HUES64 (cell line): ENCODE measurements around the gene SPTBN4.
"Not testable (repeated sequence)": the region's sequence is repeated elsewhere in the genome, so short reads cannot be mapped to it uniquely, and the experiment has no call there.

ENCODE experiments used
- H3K27ac ChIP-seq: 2 replicates; pipeline ENCODE4 v1.7.0; 2013; ENCODE audit warnings: low read depth, low read length, inconsistent platforms
- H3K27me3 ChIP-seq: 2 replicates; pipeline ENCODE4 v1.6.1; 2013; ENCODE audit warnings: mild to moderate bottlenecking, low read length; ENCODE audit not compliant: insufficient read depth
- H3K36me3 ChIP-seq: 2 replicates; pipeline ENCODE4 v1.6.1; 2013; ENCODE audit warnings: mild to moderate bottlenecking, low read length; ENCODE audit not compliant: insufficient read depth
- H3K4me1 ChIP-seq: 2 replicates; pipeline ENCODE4 v1.6.1; 2013; ENCODE audit warnings: mild to moderate bottlenecking, low read length, moderate library complexity; ENCODE audit not compliant: insufficient read depth
- H3K4me3 ChIP-seq: 2 replicates; pipeline ENCODE4 v1.5.1; 2013; ENCODE audit warnings: mild to moderate bottlenecking, low read length, moderate library complexity
- H3K9ac ChIP-seq: 2 replicates; pipeline ENCODE4 v1.6.1; 2013; ENCODE audit warnings: mild to moderate bottlenecking, low read depth, low read length
- H3K9me3 ChIP-seq: 2 replicates; pipeline ENCODE4 v1.6.1; 2013; ENCODE audit warnings: low read depth, low read length; ENCODE audit not compliant: insufficient read depth
- WGBS: fragments of 150-250, 120-280 bp; methylation state at CpG from one replicate; pipeline ENCODE4 v1.1.7; 2013; ENCODE audit warnings: missing lambda C conversion rate; 5-methylcytosine and 5-hydroxymethylcytosine counted together

Gene SPTBN4

DNA sequence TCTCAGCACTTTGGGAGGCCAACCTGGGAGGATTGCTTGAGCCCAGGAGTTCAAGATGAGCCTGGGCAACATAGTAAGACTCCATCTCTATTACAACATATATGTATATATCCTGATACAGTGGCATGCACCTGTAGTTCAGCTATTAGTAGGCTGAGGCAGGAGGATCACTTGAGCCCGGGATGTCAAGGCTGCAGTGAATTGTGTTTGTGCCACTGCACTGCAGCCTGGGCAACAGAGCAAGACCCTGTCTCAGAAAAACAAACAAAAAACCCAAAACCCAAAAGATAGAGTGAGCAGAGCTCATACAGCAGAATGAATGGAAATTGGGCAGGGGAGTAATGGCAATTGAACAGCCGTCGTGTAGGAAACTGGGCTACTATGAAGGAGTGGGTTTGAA, 92.6 kb downstream of the SPTBN4 start:
- WGBS: 67% methylated on average over 3 of the region's 3 CpGs
- peaks cover 35% of the 10 kb centered on the region for H3K27me3 ChIP-seq
- no peaks in the 10 kb centered on the region for H3K4me1 ChIP-seq

DNA sequence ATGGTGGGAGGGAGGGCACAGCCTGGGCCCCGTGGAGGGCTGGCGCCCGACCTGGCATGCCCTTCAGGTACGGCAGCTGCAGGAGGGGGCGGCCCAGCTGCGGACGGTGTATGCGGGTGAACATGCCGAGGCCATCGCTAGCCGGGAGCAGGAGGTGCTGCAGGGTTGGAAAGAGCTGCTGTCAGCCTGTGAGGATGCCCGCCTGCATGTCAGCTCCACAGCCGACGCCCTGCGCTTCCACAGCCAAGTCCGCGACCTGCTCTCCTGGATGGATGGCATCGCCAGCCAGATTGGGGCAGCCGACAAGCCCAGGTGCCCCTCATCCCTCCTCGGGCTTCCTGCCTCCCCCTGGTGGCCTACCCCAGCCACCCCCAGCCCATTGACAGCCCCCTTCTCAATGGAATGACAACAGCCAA, 93.3 kb downstream of the SPTBN4 start:
- no peaks in the 10 kb centered on the region for H3K36me3 ChIP-seq
- peaks cover 33% of the 10 kb centered on the region for H3K27me3 ChIP-seq
- no peaks in the 10 kb centered on the region for H3K4me1 ChIP-seq
- no peak overlapping the region for H3K4me3 ChIP-seq
- 77% methylated on average over 20 of the region's 20 CpGs for WGBS
- no peak overlapping the region for H3K27ac ChIP-seq
- no peaks in the 10 kb centered on the region for H3K9me3 ChIP-seq
- no peak overlapping the region for H3K9ac ChIP-seq

More for the DNA sequence above, 92.6 kb downstream of the SPTBN4 start:
- no peaks in the 10 kb centered on the region for H3K36me3 ChIP-seq
- no peak overlapping the region for H3K9ac ChIP-seq
- H3K4me3 ChIP-seq: no peak overlapping the region
- H3K27ac ChIP-seq: no peak overlapping the region
- H3K9me3 ChIP-seq: no peaks in the 10 kb centered on the region

DNA sequence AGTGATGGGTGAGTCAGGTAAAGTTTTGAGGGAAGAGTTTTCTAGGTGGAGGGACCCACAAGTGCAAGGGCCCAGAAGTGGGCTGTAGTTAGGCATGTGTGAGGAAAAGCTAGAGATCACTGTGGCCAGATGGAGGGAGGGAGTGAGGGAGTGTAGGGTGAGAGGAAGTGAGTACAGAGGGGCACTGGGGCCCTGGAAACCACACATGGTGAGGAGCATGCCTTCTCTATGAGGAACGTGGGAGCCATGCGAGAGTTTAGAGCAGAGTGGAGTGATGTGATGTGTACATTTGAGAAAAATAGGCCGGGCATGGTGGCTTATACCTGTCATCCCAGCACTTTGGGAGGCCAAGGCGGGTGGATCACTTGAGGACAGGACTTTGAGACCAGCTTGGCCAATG, 95.1 kb downstream of the SPTBN4 start:
- H3K9me3 ChIP-seq: no peaks in the 10 kb centered on the region
- no peaks in the 10 kb centered on the region for H3K4me1 ChIP-seq
- 75% methylated on average over 4 of the region's 4 CpGs for WGBS
- H3K4me3 ChIP-seq: no peak overlapping the region
- no peaks in the 10 kb centered on the region for H3K36me3 ChIP-seq
- H3K27ac ChIP-seq: no peak overlapping the region
- H3K9ac ChIP-seq: no peak overlapping the region
- H3K27me3 ChIP-seq: peaks cover 39% of the 10 kb centered on the region

DNA sequence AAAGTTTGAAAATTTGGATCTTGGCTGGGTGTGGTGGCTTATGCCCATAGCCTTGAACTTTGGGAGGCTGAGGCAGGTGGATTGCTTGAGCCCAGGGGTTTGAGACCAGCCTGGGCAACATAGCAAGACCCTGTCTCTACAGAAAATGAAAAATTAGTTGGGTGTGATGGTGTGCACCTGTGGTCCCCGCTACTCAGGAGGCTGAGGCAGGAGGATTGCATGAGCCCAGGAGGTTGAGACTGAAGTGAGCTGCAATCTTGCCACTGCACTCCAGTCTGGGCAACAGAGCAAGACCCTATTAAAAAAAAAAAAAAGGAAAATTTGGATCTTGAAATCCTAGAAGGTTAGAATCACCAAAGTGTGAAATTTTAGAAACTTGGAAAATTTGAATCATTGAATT, 97.7 kb downstream of the SPTBN4 start:
- H3K9ac ChIP-seq, H3K36me3 ChIP-seq, H3K4me1 ChIP-seq, H3K9me3 ChIP-seq, H3K27ac ChIP-seq, H3K4me3 ChIP-seq: not testable (repeated sequence)
- 87% methylated on average over 1 of the region's 1 CpG for WGBS
- H3K27me3 ChIP-seq: peaks cover 64% of the 10 kb centered on the region

DNA sequence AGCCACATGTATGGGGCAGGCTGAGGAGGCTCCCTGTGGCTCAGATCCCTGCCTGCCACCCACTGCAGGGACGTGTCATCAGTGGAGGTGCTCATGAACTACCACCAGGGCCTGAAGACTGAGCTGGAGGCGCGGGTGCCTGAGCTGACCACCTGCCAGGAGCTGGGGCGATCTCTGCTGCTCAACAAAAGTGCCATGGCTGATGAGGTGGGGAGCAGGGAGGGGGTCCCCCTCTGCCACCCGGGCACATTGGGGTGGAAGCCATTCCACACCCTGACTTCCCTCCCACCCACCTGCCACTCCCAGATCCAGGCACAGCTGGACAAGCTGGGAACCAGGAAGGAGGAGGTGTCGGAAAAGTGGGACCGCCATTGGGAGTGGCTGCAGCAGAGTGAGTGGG, 98.6 kb downstream of the SPTBN4 start:
- H3K36me3 ChIP-seq: no peaks in the 10 kb centered on the region
- no peak overlapping the region for H3K4me3 ChIP-seq
- peaks cover 67% of the 10 kb centered on the region for H3K27me3 ChIP-seq
- no peak overlapping the region for H3K27ac ChIP-seq
- peaks cover 4% of the 10 kb centered on the region; the same call in 1 of the 2 replicates for H3K4me1 ChIP-seq
- WGBS: 88% methylated on average over 6 of the region's 7 CpGs
- no peaks in the 10 kb centered on the region for H3K9me3 ChIP-seq
- H3K9ac ChIP-seq: no peak overlapping the region

DNA sequence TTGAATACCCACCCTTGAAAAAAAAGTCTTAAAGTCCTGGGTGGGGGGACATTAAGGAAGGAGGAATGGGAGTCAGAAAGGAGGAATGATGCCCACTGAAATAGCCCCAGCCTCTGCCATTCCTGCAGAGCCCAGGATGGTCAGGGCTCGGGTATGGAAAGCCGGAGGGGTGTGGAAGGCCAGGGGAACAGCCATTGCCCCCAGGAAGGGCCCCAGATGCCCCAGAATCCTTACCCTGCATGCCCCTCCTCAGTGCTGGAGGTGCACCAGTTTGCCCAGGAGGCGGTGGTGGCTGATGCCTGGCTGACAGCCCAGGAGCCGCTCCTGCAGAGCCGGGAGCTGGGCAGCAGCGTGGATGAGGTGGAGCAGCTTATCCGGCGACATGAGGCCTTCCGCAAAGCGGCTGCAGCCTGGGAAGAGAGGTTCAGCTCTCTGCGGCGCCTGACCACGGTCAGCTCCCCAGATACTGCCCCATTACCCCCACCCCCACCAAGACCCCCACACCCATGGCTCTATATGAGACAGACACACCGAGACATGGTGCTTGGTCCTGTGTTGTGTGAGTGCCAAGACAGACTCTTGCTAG, 99.2 kb downstream of the SPTBN4 start:
- WGBS: 87% methylated on average over 12 of the region's 14 CpGs
- H3K9me3 ChIP-seq: no peaks in the 10 kb centered on the region
- no peak overlapping the region for H3K27ac ChIP-seq
- no peaks in the 10 kb centered on the region for H3K36me3 ChIP-seq
- H3K27me3 ChIP-seq: peaks cover 67% of the 10 kb centered on the region
- H3K4me1 ChIP-seq: peaks cover 4% of the 10 kb centered on the region; the same call in 1 of the 2 replicates
- no peak overlapping the region for H3K9ac ChIP-seq
- no peak overlapping the region for H3K4me3 ChIP-seq

DNA sequence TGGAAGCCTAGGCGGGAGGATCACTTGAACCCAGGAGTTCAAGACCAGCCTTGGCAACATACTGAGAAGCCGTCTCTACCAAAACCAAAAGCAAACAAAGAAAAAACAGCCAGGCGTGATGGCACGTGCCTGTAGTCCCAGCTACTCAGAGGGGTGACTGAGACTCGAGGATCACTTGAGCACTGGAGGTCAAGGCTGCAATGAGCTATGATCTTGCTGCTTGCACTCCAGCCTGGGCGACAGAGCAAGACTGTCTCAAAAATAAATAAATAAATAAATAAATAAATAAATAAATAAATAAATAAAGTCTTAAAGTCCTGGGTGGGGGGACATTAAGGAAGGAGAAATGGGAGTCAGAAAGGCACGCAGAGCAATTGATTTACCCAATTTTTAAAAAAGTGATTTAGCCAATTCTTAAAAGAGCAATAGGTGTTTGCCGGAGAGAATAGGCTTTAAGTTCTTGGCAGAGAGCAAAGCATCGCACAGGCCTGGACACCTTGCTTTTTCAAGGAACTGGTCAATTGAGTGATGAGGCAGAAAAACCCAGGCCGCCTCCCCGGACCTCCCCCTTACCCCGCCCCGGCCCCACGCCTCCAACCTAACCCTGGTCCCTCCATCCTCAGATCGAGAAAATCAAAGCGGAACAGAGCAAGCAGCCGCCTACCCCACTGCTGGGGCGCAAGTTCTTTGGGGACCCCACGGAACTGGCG, 100.4 kb downstream of the SPTBN4 start:
- 39% methylated on average over 19 of the region's 20 CpGs for whole genome bisulfite sequencing
- Histone ChIP-seq H3K9ac (peak overlapping the region; percentile 3; the same call in 1 of the 2 replicates), H3K9me3 (no peaks in the 10 kb centered on the region), H3K4me1 (peaks cover 4% of the 10 kb centered on the region; the same call in 1 of the 2 replicates), H3K36me3 (no peaks in the 10 kb centered on the region), H3K27ac (no peak overlapping the region), H3K4me3 (peak overlapping the region; percentile 54), H3K27me3 (peaks cover 67% of the 10 kb centered on the region)

DNA sequence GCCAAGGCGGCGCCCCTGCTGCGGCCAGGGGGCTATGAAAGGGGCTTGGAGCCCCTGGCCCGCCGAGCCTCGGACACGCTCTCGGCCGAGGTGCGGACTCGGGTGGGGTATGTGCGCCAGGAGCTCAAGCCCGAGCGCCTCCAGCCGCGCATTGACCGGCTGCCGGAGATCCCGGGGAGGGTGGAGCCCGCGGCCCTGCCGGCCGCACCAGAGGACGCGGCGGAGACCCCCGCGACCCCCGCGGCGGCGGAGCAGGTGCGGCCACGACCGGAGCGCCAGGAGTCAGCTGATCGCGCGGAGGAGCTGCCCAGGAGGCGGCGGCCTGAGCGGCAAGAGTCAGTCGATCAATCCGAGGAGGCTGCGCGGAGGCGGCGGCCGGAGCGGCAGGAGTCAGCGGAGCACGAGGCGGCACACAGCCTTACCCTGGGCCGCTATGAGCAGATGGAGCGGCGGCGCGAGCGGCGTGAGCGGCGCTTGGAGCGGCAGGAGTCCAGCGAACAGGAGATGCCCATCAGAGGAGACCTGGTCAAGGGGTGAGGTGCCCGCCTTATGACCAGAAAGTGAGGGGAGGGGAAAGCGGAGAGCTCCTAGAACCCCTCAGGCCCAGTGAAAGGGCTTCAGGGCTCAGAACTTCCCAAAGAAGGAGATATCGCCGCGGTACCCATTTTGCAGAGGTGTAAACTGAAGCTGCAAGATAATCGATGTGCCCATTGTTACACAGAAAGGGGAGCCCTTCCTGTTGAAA, 101.1 kb downstream of the SPTBN4 start:
- Histone ChIP-seq H3K27ac (no peak overlapping the region), H3K27me3 (peaks cover 67% of the 10 kb centered on the region), H3K9me3 (no peaks in the 10 kb centered on the region), H3K9ac (peak overlapping the region; percentile 3; the same call in 1 of the 2 replicates), H3K4me1 (peaks cover 4% of the 10 kb centered on the region; the same call in 1 of the 2 replicates), H3K36me3 (no peaks in the 10 kb centered on the region), H3K4me3 (peak overlapping the region; percentile 54)
- WGBS: 6% methylated on average over 70 of the region's 70 CpGs

DNA sequence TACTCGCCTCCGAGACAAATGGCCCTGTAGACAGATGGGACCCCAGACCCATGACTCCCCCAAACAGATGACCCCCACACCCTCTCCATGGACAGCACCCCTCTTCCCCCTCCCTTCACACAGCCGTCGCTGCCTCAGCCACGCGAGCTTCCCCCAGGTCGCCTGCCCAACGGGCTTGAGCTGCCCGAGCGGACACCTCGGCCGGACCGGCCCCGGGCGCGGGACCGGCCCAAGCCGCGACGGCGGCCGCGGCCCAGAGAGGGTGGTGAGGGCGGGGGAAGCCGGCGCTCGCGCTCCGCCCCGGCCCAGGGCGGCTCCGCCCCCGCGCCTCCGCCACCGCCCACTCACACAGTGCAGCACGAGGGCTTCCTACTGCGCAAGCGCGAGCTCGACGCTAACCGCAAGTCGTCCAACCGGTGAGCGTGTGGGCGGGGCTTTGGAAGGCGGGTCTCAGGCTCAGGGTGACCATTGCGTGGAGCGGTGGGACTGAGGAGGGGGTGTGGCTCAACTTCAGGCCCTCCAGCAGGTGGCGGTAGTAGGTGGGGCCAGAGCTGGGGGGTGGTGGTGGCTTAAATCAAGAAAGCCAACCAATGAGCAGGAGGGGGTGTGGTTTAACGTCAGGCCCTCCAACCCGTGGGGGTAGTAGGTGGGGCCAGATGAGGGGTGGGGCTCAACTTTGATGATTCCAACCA, 103.7 kb downstream of the SPTBN4 start:
- WGBS: 1% methylated on average over 53 of the region's 53 CpGs
- Histone ChIP-seq H3K4me3 (peak overlapping the region; percentile 47), H3K9ac (0 out of 2 replicates have a peak overlapping the region, but pooled peaks have one; percentile 42), H3K9me3 (no peaks in the 10 kb centered on the region), H3K27ac (no peak overlapping the region), H3K27me3 (peaks cover 49% of the 10 kb centered on the region), H3K4me1 (peaks cover 4% of the 10 kb centered on the region; the same call in 1 of the 2 replicates), H3K36me3 (no peaks in the 10 kb centered on the region)

DNA sequence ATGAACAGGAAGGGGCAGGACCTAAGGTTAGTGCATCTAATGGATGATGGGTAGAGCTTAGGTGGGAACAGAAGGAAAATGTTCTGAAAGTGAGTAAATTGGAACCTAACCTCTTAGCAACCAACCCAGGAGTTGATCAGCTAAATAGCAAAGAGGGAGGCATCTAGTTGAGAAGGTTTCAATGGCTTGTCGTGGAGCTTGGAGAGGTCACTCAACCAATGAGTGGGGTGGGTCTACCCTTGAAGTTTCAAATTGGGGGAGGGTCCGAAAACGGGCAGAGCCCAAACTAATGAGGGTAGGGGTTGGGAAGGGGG, 104.2 kb downstream of the SPTBN4 start:
- Histone ChIP-seq H3K27me3 (peaks cover 44% of the 10 kb centered on the region), H3K4me1 (peaks cover 4% of the 10 kb centered on the region; the same call in 1 of the 2 replicates), H3K9ac (no peak overlapping the region), H3K27ac (no peak overlapping the region), H3K4me3 (peak overlapping the region; percentile 5; the same call in 1 of the 2 replicates), H3K9me3 (no peaks in the 10 kb centered on the region), H3K36me3 (no peaks in the 10 kb centered on the region)
- WGBS: 51% methylated on average over 3 of the region's 3 CpGs
